ENCODE results near the gene CCNL2. TPM values are rescaled to one million over a fixed set of nuclear protein-coding genes. Genes with fewer than 3 reads are reported as not detected.

CCNL2 gene
- total and polyA plus RNA-seq, 2 of the 13 experiments (the other 11 are each of a cell fraction or from before 2014, with no cell fraction given), result 105 to 340 TPM

- TF ChIP-seq POGK (CRISPR knock-in tag; conservative IDR thresholded peaks at IDR 0.05) (peak; percentile 83; the same call in 1 of the 2 replicates), MLXIP (CRISPR knock-in tag; IDR thresholded peaks at IDR 0.05; ENCODE audit: borderline replicate concordance) (no peak), CBX2 (IDR thresholded peaks at IDR 0.05; ENCODE audit: low read depth, low read length) (no peak), CBX2 (CRISPR knock-in tag; IDR thresholded peaks at IDR 0.05; ENCODE audit: low read depth) (no peak), RARG (CRISPR knock-in tag; IDR thresholded peaks at IDR 0.05; ENCODE audit: low read depth) (no peak), ZNF484 (CRISPR knock-in tag; IDR thresholded peaks at IDR 0.05; ENCODE audit: borderline replicate concordance, low read depth) (no peak), PCBP1 (IDR thresholded peaks at IDR 0.05; ENCODE audit: borderline replicate concordance, low read depth, low read length) (peak; percentile 28; the same call in 1 of the 2 replicates), SP2 (CRISPR knock-in tag; IDR thresholded peaks at IDR 0.05) (peak; percentile 99), ZNF687 (CRISPR knock-in tag; IDR thresholded peaks at IDR 0.05) (peak; percentile 80), ZNF772 (CRISPR knock-in tag; IDR thresholded peaks at IDR 0.05) (no peak; the same call in 1 of the 2 replicates), MNT (IDR thresholded peaks at IDR 0.05) (peak; percentile 66), ZBTB20 (CRISPR knock-in tag; IDR thresholded peaks at IDR 0.05; ENCODE audit: borderline replicate concordance, low read depth) (0 out of 2 replicates have a peak, but pooled peaks have one; percentile 65)
- TF ChIP-seq, protein P1, sequence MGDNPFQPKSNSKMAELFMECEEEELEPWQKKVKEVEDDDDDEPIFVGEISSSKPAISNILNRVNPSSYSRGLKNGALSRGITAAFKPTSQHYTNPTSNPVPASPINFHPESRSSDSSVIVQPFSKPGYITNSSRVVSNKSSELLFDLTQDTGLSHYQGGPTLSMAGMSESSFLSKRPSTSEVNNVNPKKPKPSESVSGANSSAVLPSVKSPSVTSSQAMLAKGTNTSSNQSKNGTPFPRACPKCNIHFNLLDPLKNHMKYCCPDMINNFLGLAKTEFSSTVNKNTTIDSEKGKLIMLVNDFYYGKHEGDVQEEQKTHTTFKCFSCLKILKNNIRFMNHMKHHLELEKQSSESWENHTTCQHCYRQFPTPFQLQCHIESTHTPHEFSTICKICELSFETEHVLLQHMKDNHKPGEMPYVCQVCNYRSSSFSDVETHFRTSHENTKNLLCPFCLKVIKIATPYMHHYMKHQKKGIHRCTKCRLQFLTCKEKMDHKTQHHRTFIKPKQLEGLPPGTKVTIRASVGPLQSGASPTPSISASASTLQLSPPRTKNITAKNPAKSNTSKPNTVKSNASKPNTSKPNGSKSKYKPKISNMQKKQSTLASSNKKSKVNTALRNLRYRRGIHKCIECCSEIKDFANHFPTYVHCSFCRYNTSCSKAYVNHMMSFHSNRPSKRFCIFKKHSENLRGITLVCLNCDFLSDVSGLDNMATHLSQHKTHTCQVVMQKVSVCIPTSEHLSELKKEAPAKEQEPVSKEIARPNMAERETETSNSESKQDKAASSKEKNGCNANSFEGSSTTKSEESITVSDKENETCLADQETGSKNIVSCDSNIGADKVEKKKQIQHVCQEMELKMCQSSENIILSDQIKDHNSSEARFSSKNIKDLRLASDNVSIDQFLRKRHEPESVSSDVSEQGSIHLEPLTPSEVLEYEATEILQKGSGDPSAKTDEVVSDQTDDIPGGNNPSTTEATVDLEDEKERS (CRISPR knock-in tag; IDR thresholded peaks at IDR 0.05), result no peak; the same call in 1 of the 2 replicates
Observed at GRCh38 chr1:1399187-1399871, at the start of gene CCNL2 (continued).
